Activated naive CD4-positive, alpha-beta T cell treated with anti-CD3 and anti-CD28 coated beads, Interleukin-2, amount 10 ng/mL, durations not matched to agents 5 hours and 36 hours (primary cell): ENCODE data around the gene ADCY5. TPM values are rescaled to one million over a fixed set of nuclear protein-coding genes. Genes with fewer than 3 reads are reported as not detected.

Experiments used
- total RNA-seq, 2 experiments: library from RNA; stranded (reverse); gene quantifications; one replicate each; pipeline ENCODE4 v1.2.3, GENCODE V29; 2021

Gene ADCY5
- not detected for total RNA-seq

GRCh38 chr3:123448536-123449101, at the start of gene ADCY5:
Gene ADCY5 (minus strand): TSS chr3:123449090. CDS start chr3:123448545, 545 bp downstream.

Other genes with a start within 250 kb of the ADCY5 start
- gene SEC22A, start 247.1 kb downstream of the ADCY5 start, total RNA-seq, result 10 to 100 TPM; 14.9 to 19.0 TPM
- 10 to 100 TPM; 24.4 to 25.2 TPM for gene HACD2, start 136.0 kb upstream of the ADCY5 start, total RNA-seq